HepG2 (cell line): Measurements from ENCODE around the gene NRL. TPM values are rescaled to one million over a fixed set of nuclear protein-coding genes. Genes with fewer than 3 reads are reported as not detected.
A peak's percentile ranks its signal among the peaks of the same experiment; 100 is the strongest.

Experiments used
- ATF1 ChIP-seq: IDR thresholded peaks from 2 replicates; pipeline ENCODE4 v1.6.1; 2016; ENCODE audit warnings: mild to moderate bottlenecking, control low read depth
- KDM1A ChIP-seq: IDR thresholded peaks from 2 replicates; pipeline ENCODE4 v1.6.1; 2016; ENCODE audit warnings: missing compliant biosample characterization
- KDM5A ChIP-seq: fragments of 200-600 bp; sonication (generic); IDR thresholded peaks from 2 replicates; pipeline ENCODE4 v1.7.0; 2018; ENCODE audit warnings: antibody characterized with exemption, mild to moderate bottlenecking, low read length, borderline replicate concordance
- LCORL ChIP-seq, 2 experiments: fragments of 450-650 bp in 1 of 2; sonication (generic) in 1 of 2; formaldehyde crosslinking in 1 of 2; IDR thresholded peaks; 2 replicates each; pipeline versions ENCODE4 v1.5.0 to v1.6.1; 2017 to 2020; ENCODE audit warnings: antibody characterized with exemption in 1 of 2, missing genetic modification reagents in 1 of 2
- SIN3A ChIP-seq: IDR thresholded peaks from 2 replicates; pipeline ENCODE4 v1.6.1; 2011; ENCODE audit warnings: low read depth, mild to moderate bottlenecking, control low read depth, low read length, borderline replicate concordance
- SPEN ChIP-seq: sonication (generic); formaldehyde crosslinking; IDR thresholded peaks from 2 replicates; pipeline ENCODE4 v1.5.1; 2020; ENCODE audit warnings: low read depth, mild to moderate bottlenecking, missing genetic modification reagents
- ZBTB7B ChIP-seq: sonication (generic); formaldehyde crosslinking; IDR thresholded peaks from 2 replicates; pipeline ENCODE4 v1.4.0; 2020; ENCODE audit warnings: missing genetic modification reagents
- ZNF530 ChIP-seq: sonication (generic); formaldehyde crosslinking; IDR thresholded peaks from 2 replicates; pipeline ENCODE4 v1.5.0; 2020; ENCODE audit warnings: low read depth, mild to moderate bottlenecking, missing genetic modification reagents
- ZNF589 ChIP-seq: sonication (generic); formaldehyde crosslinking; conservative IDR thresholded peaks from 2 replicates; pipeline ENCODE4 v1.8.0; 2022; ENCODE audit warnings: mild to moderate bottlenecking, moderate library complexity, missing genetic modification reagents
- ZNF83 ChIP-seq: sonication (generic); formaldehyde crosslinking; IDR thresholded peaks from 2 replicates; pipeline ENCODE4 v1.4.0; 2020; ENCODE audit warnings: missing genetic modification reagents, mild to moderate bottlenecking, borderline replicate concordance
- ZSCAN20 ChIP-seq: sonication (generic); formaldehyde crosslinking; IDR thresholded peaks from 2 replicates; pipeline ENCODE4 v1.4.0; 2020; ENCODE audit warnings: missing genetic modification reagents, mild to moderate bottlenecking, borderline replicate concordance
- polyA plus RNA-seq, 8 experiments: library from polyadenylated mRNA; depleted of rRNA in 3 of 8; stranded (reverse) in 7 of 8; unstranded in 1 of 8; fragments of >200 nt; fragmentation: Illumina TruSeq in 4 of 8; extraction: Trizol in 4 of 8; gene quantifications; 2 replicates each; pipeline versions ENCODE4 v1.2.1 to v1.2.3, GENCODE V29; 2011 to 2016; ENCODE audit warnings: low read depth in 4 of 8, missing spikeins in 1 of 8, mixed read lengths in 1 of 8; ENCODE audit not compliant: insufficient read depth in 1 of 8
- total RNA-seq, 5 experiments: library from RNA; depleted of rRNA; stranded (reverse); fragments of >200 nt; fragmentation: Illumina TruSeq; extraction: Trizol; gene quantifications; 2 replicates each; pipeline ENCODE4 v1.2.3, GENCODE V29; 2016; ENCODE audit warnings: low read depth in 1 of 5
- TF ChIP-seq, protein P1 (sequence below): sonication (generic); formaldehyde crosslinking; IDR thresholded peaks from 2 replicates; pipeline ENCODE4 v1.4.0; 2020; ENCODE audit warnings: missing genetic modification reagents
- TF ChIP-seq, protein P2 (sequence below), 2 experiments: fragments of 450-650 bp in 1 of 2; sonication (generic) in 1 of 2; formaldehyde crosslinking; IDR thresholded peaks; 2 replicates each; pipeline versions ENCODE4 v1.5.0 to v1.8.0; 2020 to 2022; ENCODE audit warnings: mild to moderate bottlenecking in 1 of 2, missing genetic modification reagents in 1 of 2
- TF ChIP-seq, protein P3 (sequence below): sonication (generic); formaldehyde crosslinking; IDR thresholded peaks from 2 replicates; pipeline ENCODE4 v1.4.0; 2020; ENCODE audit warnings: mild to moderate bottlenecking, low read depth, missing genetic modification reagents
- TF ChIP-seq, protein P4 (sequence below): sonication (generic); formaldehyde crosslinking; conservative IDR thresholded peaks from 2 replicates; pipeline ENCODE4 v1.8.0; 2022; ENCODE audit warnings: mild to moderate bottlenecking, moderate library complexity, missing genetic modification reagents
- TF ChIP-seq, protein P5 (sequence below): sonication (generic); formaldehyde crosslinking; IDR thresholded peaks from 2 replicates; pipeline ENCODE4 v1.8.0; 2022; ENCODE audit warnings: missing genetic modification reagents, low read depth, mild to moderate bottlenecking, borderline replicate concordance

The NRL gene
- total and polyA plus RNA-seq, 2 of the 13 experiments (the other 11 are each of a cell fraction or from before 2014, with no cell fraction given): 2.5 to 4.7 TPM

DNA sequence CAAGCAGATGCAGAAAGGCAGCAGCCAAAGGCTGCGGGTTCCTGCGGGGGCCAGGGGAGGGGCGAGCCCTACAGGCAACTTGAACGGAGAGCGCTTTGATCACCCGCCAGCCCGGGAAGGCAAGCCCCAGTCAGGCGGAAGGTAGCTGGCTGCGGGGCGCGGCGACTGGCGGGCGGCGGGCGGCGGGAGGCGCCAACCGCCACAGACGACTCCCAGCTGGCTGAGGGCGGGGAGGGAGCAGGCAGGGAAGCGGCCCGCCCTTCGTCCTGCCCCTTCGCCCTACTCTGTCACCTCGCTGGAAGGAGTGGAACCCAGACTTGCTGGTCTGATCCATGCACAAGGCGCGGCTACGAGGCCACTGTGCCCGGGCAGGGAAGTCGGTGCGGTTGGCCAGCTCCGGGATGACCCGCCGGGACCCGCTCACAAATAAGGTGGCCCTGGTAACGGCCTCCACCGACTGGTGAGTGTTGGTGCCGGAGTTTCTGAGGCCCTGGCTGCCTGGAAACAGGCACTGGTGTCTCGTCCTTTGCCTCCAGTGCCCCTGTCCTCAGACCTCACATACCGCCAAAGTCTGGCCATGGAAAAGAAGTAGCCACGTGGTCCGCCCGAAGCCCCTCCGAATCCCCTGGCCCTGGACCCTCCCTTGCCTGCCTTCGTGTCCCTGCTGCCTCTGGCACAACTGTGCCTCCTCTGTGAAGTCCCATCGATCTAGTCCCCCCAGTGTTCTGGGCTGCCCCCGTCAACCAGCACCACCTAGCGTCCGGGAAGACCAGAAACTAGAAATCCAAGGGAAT is 78.4 kb downstream of the NRL start (continued):
- TF ChIP-seq, protein P1, sequence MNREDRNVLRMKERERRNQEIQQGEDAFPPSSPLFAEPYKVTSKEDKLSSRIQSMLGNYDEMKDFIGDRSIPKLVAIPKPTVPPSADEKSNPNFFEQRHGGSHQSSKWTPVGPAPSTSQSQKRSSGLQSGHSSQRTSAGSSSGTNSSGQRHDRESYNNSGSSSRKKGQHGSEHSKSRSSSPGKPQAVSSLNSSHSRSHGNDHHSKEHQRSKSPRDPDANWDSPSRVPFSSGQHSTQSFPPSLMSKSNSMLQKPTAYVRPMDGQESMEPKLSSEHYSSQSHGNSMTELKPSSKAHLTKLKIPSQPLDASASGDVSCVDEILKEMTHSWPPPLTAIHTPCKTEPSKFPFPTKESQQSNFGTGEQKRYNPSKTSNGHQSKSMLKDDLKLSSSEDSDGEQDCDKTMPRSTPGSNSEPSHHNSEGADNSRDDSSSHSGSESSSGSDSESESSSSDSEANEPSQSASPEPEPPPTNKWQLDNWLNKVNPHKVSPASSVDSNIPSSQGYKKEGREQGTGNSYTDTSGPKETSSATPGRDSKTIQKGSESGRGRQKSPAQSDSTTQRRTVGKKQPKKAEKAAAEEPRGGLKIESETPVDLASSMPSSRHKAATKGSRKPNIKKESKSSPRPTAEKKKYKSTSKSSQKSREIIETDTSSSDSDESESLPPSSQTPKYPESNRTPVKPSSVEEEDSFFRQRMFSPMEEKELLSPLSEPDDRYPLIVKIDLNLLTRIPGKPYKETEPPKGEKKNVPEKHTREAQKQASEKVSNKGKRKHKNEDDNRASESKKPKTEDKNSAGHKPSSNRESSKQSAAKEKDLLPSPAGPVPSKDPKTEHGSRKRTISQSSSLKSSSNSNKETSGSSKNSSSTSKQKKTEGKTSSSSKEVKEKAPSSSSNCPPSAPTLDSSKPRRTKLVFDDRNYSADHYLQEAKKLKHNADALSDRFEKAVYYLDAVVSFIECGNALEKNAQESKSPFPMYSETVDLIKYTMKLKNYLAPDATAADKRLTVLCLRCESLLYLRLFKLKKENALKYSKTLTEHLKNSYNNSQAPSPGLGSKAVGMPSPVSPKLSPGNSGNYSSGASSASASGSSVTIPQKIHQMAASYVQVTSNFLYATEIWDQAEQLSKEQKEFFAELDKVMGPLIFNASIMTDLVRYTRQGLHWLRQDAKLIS (CRISPR knock-in tag): no peak
- peak; percentile 97 for TF ChIP-seq ZBTB7B (CRISPR knock-in tag)
- TF ChIP-seq, protein P2, sequence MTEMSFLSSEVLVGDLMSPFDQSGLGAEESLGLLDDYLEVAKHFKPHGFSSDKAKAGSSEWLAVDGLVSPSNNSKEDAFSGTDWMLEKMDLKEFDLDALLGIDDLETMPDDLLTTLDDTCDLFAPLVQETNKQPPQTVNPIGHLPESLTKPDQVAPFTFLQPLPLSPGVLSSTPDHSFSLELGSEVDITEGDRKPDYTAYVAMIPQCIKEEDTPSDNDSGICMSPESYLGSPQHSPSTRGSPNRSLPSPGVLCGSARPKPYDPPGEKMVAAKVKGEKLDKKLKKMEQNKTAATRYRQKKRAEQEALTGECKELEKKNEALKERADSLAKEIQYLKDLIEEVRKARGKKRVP (CRISPR knock-in tag; IDR thresholded peaks at IDR 0.05): no peak
- TF ChIP-seq ZSCAN20 (CRISPR knock-in tag): no peak; the same call in 1 of the 2 replicates
- TF ChIP-seq, protein P3, sequence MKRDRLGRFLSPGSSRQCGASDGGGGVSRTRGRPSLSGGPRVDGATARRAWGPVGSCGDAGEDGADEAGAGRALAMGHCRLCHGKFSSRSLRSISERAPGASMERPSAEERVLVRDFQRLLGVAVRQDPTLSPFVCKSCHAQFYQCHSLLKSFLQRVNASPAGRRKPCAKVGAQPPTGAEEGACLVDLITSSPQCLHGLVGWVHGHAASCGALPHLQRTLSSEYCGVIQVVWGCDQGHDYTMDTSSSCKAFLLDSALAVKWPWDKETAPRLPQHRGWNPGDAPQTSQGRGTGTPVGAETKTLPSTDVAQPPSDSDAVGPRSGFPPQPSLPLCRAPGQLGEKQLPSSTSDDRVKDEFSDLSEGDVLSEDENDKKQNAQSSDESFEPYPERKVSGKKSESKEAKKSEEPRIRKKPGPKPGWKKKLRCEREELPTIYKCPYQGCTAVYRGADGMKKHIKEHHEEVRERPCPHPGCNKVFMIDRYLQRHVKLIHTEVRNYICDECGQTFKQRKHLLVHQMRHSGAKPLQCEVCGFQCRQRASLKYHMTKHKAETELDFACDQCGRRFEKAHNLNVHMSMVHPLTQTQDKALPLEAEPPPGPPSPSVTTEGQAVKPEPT (CRISPR knock-in tag): peak; percentile 21; the same call in 1 of the 2 replicates
- TF ChIP-seq, protein P4, sequence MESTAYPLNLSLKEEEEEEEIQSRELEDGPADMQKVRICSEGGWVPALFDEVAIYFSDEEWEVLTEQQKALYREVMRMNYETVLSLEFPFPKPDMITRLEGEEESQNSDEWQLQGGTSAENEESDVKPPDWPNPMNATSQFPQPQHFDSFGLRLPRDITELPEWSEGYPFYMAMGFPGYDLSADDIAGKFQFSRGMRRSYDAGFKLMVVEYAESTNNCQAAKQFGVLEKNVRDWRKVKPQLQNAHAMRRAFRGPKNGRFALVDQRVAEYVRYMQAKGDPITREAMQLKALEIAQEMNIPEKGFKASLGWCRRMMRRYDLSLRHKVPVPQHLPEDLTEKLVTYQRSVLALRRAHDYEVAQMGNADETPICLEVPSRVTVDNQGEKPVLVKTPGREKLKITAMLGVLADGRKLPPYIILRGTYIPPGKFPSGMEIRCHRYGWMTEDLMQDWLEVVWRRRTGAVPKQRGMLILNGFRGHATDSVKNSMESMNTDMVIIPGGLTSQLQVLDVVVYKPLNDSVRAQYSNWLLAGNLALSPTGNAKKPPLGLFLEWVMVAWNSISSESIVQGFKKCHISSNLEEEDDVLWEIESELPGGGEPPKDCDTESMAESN (CRISPR knock-in tag): peak; percentile 94
- TF ChIP-seq ZNF83: peak; percentile 83; the same call in 1 of the 2 replicates
- TF ChIP-seq SPEN: peak; percentile 85
- no peak for TF ChIP-seq ZNF530 (CRISPR knock-in tag)
- no peak for TF ChIP-seq ATF1 (CRISPR knock-in tag)
- no peak; the same call in 1 of the 2 replicates for TF ChIP-seq KDM5A
- TF ChIP-seq, protein P5, sequence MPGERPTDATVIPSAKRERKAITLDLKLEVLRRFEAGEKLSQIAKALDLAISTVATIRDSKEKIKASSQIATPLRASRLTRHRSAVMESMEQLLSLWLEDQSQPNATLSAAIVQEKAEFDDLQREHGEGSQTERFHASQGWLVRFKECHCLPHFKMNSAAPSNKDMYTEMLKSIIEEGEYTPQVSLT: no peak
- peak; percentile 71; the same call in 1 of the 2 replicates for TF ChIP-seq SIN3A
- TF ChIP-seq LCORL (IDR thresholded peaks at IDR 0.05): no peak
- TF ChIP-seq LCORL (CRISPR knock-in tag; IDR thresholded peaks at IDR 0.05): peak; percentile 89
- peak; percentile 61; the same call in 1 of the 2 replicates for TF ChIP-seq KDM1A (CRISPR knock-in tag)
- 0 out of 2 replicates have a peak, but pooled peaks have one; percentile 64 for TF ChIP-seq ZNF589 (CRISPR knock-in tag)
